CD4-positive, alpha-beta T cell treated with Interferon gamma for 1 hour (primary cell): ENCODE results near the gene TTC23.

Experiments
- DNase-seq: peaks from one replicate; pipeline ENCODE4 v3.0.0-alpha.2; 2020

The TTC23 gene

GRCh38 chr15:99134317-99134821 is 115.0 kb downstream of the TTC23 start:
- DNase-seq: no peak

- DNase-seq: no peak
Observed at GRCh38 chr15:99132634-99133287, 116.6 kb downstream of the TTC23 start.

GRCh38 chr15:99132122-99132521 is 117.3 kb downstream of the TTC23 start:
- no peak for DNase-seq

GRCh38 chr15:99131441-99132023 is 117.8 kb downstream of the TTC23 start:
- DNase-seq: no peak

- DNase-seq: no peak
Observed at GRCh38 chr15:99130765-99131440, 118.5 kb downstream of the TTC23 start.

GRCh38 chr15:99130314-99130713 is 119.1 kb downstream of the TTC23 start:
- no peak for DNase-seq

GRCh38 chr15:99129644-99130043 is 119.7 kb downstream of the TTC23 start:
- DNase-seq: no peak

GRCh38 chr15:99128411-99128810 is 121.0 kb downstream of the TTC23 start:
- no peak for DNase-seq

- no peak for DNase-seq
Observed at GRCh38 chr15:99127773-99128172, 121.6 kb downstream of the TTC23 start.

GRCh38 chr15:99126930-99127329 is 122.5 kb downstream of the TTC23 start:
- DNase-seq: no peak

GRCh38 chr15:99126131-99126588 is 123.2 kb downstream of the TTC23 start:
- DNase-seq: no peak

- no peak for DNase-seq
Observed at GRCh38 chr15:99125061-99125891, 124.1 kb downstream of the TTC23 start.

GRCh38 chr15:99124641-99125040 is 124.7 kb downstream of the TTC23 start:
- no peak for DNase-seq

- DNase-seq: no peak
Observed at GRCh38 chr15:99123713-99124451, 125.5 kb downstream of the TTC23 start.

GRCh38 chr15:99122831-99123712 is 126.3 kb downstream of the TTC23 start:
- no peak for DNase-seq

- DNase-seq: no peak
Observed at GRCh38 chr15:99121691-99122410, 127.5 kb downstream of the TTC23 start.

- no peak for DNase-seq
Observed at GRCh38 chr15:99121207-99121606, 128.2 kb downstream of the TTC23 start.

- no peak for DNase-seq
Observed at GRCh38 chr15:99120050-99120777, 129.2 kb downstream of the TTC23 start.

- no peak for DNase-seq
Observed at GRCh38 chr15:99118801-99119546, 130.4 kb downstream of the TTC23 start.
